HFFc6 (cell line): ENCODE results near the gene ZNF319. TPM values are rescaled to one million over a fixed set of nuclear protein-coding genes. Genes with fewer than 3 reads are reported as not detected.

ENCODE experiments used
- DNase-seq: peaks from one replicate; pipeline ENCODE4 v3.0.0-alpha.2; 2018
- H3K27ac Mint-ChIP-seq: 2 replicates; pipeline ENCODE4 v1.8.0; 2020; ENCODE audit warnings: mild to moderate bottlenecking, mixed read lengths
- H3K27me3 Mint-ChIP-seq: 2 replicates; pipeline ENCODE4 v1.8.0; 2021; ENCODE audit warnings: mild to moderate bottlenecking, moderate library complexity, mixed read lengths; ENCODE audit not compliant: insufficient read depth
- H3K36me3 Mint-ChIP-seq: 2 replicates; pipeline ENCODE4 v1.8.0; 2021; ENCODE audit warnings: low read depth, mixed read lengths
- H3K4me1 Mint-ChIP-seq: 2 replicates; pipeline ENCODE4 v1.8.0; 2020; ENCODE audit warnings: low read depth, mixed read lengths
- H3K4me3 Mint-ChIP-seq: 2 replicates; pipeline ENCODE4 v1.8.0; 2020; ENCODE audit warnings: mild to moderate bottlenecking, moderate library complexity, mixed read lengths
- H3K9me3 Mint-ChIP-seq: 2 replicates; pipeline ENCODE4 v1.8.0; 2020; ENCODE audit warnings: mild to moderate bottlenecking, mixed read lengths
- total RNA-seq, 6 experiments: library from RNA; stranded (reverse); fragmentation: NEBNext Ultra II Directional; extraction: Animal tissue kit (Norgen Biotek cat#: 25700); gene quantifications; 2 replicates in 1 of 6; 3 replicates in 5 of 6; pipeline ENCODE4 v1.2.3, GENCODE V29; 2021
- TF ChIP-seq, protein P1 (sequence below): fragments of 200-600 bp; sonication (generic); IDR thresholded peaks from 2 replicates; pipeline ENCODE4 v1.5.0; 2021; ENCODE audit warnings: antibody characterized with exemption, mild to moderate bottlenecking

Gene ZNF319
- total RNA-seq, 6 experiments from 2014 or later = 8.3 to 12.0 (median 9.4) TPM

DNA sequence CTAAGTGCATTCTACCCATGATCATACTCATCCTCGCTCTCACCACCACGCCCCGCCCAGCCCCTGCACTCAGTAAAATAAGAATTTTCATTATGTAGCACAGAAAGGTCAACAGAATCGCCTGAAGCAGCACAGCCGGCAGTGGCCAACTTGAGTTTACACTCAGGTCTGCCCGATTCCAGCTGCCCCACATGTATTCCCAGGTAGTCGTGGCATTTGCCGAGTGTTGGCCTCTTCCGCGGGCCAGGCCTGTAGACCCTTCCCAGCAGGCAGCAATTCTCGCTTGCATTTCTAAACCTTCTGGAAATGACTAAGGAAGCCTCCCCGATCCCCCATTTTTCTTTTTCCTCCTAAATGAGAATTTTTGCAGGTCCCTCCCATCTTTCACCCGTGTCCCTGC lies 30.2 kb downstream of the ZNF319 start:
- TF ChIP-seq, protein P1, sequence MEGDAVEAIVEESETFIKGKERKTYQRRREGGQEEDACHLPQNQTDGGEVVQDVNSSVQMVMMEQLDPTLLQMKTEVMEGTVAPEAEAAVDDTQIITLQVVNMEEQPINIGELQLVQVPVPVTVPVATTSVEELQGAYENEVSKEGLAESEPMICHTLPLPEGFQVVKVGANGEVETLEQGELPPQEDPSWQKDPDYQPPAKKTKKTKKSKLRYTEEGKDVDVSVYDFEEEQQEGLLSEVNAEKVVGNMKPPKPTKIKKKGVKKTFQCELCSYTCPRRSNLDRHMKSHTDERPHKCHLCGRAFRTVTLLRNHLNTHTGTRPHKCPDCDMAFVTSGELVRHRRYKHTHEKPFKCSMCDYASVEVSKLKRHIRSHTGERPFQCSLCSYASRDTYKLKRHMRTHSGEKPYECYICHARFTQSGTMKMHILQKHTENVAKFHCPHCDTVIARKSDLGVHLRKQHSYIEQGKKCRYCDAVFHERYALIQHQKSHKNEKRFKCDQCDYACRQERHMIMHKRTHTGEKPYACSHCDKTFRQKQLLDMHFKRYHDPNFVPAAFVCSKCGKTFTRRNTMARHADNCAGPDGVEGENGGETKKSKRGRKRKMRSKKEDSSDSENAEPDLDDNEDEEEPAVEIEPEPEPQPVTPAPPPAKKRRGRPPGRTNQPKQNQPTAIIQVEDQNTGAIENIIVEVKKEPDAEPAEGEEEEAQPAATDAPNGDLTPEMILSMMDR = no peak
- Mint-ChIP-seq H3K27ac (no peak overlapping the region), H3K9me3 (no peaks in the 10 kb centered on the region), H3K4me1 (no peaks in the 10 kb centered on the region), H3K36me3 (no peaks in the 10 kb centered on the region), H3K4me3 (no peak overlapping the region), H3K27me3 (peaks cover 39% of the 10 kb centered on the region)
- no peak for DNase-seq

DNA sequence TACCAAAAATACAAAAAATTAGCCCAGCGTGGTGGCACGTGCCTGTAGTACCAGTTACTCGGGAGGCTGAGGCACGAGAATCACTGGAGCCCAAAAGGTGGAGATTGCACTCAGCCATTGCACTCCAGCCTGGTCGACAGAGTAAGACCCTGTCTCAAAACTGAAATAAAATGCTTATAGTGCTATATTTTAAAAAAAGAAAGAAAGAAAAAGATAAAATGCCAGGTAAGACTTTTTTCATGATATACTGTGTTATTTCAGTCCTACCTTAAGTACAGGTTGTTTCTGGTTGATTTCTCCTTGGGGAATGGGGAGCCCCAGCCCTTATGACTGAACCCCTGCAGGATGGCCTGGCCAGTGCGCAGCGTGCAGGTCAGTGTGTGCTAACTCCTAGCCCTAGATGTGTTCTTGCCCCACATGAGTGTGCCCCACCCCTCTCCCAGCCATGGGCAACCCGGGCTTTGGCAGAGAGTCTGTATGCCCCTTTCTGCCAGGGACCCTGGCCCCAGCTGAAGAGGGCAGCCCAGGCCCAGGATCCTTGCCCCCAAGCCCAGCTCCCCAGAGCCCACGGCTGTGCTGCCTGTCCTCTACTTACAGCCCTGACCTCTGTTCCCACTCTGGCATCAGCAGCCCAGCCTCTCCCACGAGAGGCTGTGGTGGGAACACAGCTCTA lies 30.9 kb downstream of the ZNF319 start:
- no peak for DNase-seq
- H3K4me1 Mint-ChIP-seq = no peaks in the 10 kb centered on the region
- no peak overlapping the region for H3K4me3 Mint-ChIP-seq
- TF ChIP-seq, protein P1 = no peak
- peaks cover 32% of the 10 kb centered on the region for H3K27me3 Mint-ChIP-seq
- H3K27ac Mint-ChIP-seq = no peak overlapping the region
- H3K9me3 Mint-ChIP-seq = no peaks in the 10 kb centered on the region
- no peaks in the 10 kb centered on the region for H3K36me3 Mint-ChIP-seq

DNA sequence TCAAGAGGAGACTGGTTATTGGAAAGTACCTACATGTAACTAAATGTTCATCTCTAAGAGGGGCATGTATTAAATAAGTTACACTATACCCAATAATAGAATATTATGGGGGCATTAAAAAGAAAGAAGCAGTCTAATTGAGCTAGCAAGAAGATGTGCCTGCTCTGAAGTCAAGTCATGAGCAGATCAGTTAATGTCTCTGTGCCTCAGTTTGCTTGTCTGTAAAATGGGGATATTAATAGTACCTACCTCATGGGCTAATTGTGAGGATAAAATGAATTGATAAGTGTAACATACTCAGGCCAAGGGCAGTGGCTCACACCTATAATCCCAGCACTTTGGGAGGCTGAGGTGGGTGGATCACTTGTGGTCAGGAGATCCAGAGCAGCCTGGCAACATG lies 32.6 kb downstream of the ZNF319 start:
- H3K27ac Mint-ChIP-seq = no peak overlapping the region
- DNase-seq = no peak
- no peak overlapping the region for H3K4me3 Mint-ChIP-seq
- peaks cover 32% of the 10 kb centered on the region for H3K27me3 Mint-ChIP-seq
- H3K9me3 Mint-ChIP-seq = no peaks in the 10 kb centered on the region
- TF ChIP-seq, protein P1 = no peak
- no peaks in the 10 kb centered on the region for H3K4me1 Mint-ChIP-seq
- no peaks in the 10 kb centered on the region for H3K36me3 Mint-ChIP-seq

DNA sequence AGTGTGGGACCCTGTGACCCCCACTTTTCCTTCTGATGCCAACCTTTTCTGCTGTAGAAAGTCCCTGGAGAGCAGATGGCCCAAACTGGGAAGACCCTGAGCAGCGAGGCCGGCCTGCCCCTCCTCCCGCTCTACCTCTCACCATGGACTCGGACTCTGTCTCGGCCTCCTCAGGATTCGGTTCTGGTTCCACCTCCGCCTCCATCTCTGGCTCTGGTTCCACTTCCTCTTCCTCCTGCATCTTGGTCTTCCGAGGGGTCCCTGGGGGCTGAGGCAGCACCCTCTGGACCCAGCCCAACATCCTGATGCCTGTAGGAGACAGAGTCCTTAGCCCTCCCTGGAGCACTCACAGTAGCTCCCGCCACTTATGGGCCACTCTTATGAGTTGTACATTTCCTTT lies 33.5 kb downstream of the ZNF319 start:
- H3K4me3 Mint-ChIP-seq = no peak overlapping the region
- peaks cover 33% of the 10 kb centered on the region for H3K27me3 Mint-ChIP-seq
- H3K27ac Mint-ChIP-seq = no peak overlapping the region

DNA sequence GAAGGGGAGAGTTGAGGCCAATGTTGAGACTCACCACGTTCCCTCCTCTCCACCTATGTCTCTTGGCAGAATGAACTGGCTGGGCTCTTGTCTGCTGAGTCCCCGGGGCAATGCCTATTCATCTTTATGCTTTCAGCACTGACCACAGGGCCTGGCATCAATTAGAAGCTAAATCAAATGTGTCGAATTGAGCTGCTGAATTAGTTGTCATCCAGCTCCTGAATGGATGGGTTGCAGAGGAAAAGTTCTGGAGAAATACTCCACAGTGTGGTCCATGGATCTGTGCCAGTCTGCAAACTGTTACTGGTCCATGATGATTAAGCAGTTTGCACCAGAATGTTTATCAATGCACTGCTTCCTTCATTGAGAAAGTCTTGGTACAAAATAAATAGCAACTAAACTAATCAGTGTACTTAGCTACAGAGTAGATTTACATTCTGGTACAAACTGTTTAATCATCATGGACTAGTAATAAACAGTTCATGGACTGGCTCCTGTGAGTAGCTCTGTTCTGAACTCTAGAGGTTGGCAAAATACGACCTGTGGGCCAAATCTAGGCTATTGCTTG lies 34.2 kb downstream of the ZNF319 start:
- no peak for DNase-seq

More for the DNA sequence above, 33.5 kb downstream of the ZNF319 start:
- TF ChIP-seq, protein P1 = no peak
- Mint-ChIP-seq H3K36me3 (no peaks in the 10 kb centered on the region), H3K4me1 (no peaks in the 10 kb centered on the region), H3K9me3 (no peaks in the 10 kb centered on the region)
- no peak for DNase-seq

More for the DNA sequence above, 34.2 kb downstream of the ZNF319 start:
- H3K4me1 Mint-ChIP-seq = no peaks in the 10 kb centered on the region
- H3K27ac Mint-ChIP-seq = no peak overlapping the region
- TF ChIP-seq, protein P1 = no peak
- no peaks in the 10 kb centered on the region for H3K36me3 Mint-ChIP-seq
- H3K9me3 Mint-ChIP-seq = no peaks in the 10 kb centered on the region
- H3K27me3 Mint-ChIP-seq = peaks cover 37% of the 10 kb centered on the region
- no peak overlapping the region for H3K4me3 Mint-ChIP-seq
